Aorta (tissue), 5 donors: Measurements from ENCODE around the gene BHLHE23. TPM values are rescaled to one million over a fixed set of nuclear protein-coding genes. Genes with fewer than 3 reads are reported as not detected.

Source experiments
- ATAC-seq: fragments of 200-7000 bp; cut with Tn5 transposase; one replicate; pipeline ENCODE4 v1.9.1; 2022; ENCODE audit warnings: moderate library complexity; ENCODE audit not compliant: low FRiP score
- DNase-seq, 2 donors: peaks; one replicate each; pipeline ENCODE4 v3.0.0-alpha.2; 2020
- H3K27ac ChIP-seq, 2 donors: one replicate each; pipeline ENCODE4 v1.5.1; 2013; ENCODE audit warnings: low read length in 2 of 2, mild to moderate bottlenecking in 2 of 2, moderate library complexity in 2 of 2, control low read depth in 1 of 2, inconsistent platforms in 1 of 2, low read depth in 1 of 2
- H3K27me3 ChIP-seq, 2 donors: one replicate each; pipeline ENCODE4 v1.6.1; 2013; ENCODE audit warnings: control low read depth in 1 of 2, low read length in 1 of 2, mild to moderate bottlenecking in 1 of 2, moderate library complexity in 1 of 2; ENCODE audit not compliant: insufficient read depth in 2 of 2, control insufficient read depth in 1 of 2
- H3K36me3 ChIP-seq, 2 donors: one replicate each; pipeline ENCODE4 v1.6.1; 2013; ENCODE audit warnings: control low read depth in 1 of 2, low read length in 1 of 2, mild to moderate bottlenecking in 1 of 2; ENCODE audit not compliant: insufficient read depth in 2 of 2, control insufficient read depth in 1 of 2
- H3K4me1 ChIP-seq, 2 donors: one replicate each; pipeline ENCODE4 v1.6.1; 2013; ENCODE audit warnings: low read length in 2 of 2, control low read depth in 1 of 2, mild to moderate bottlenecking in 1 of 2, moderate library complexity in 1 of 2; ENCODE audit not compliant: insufficient read depth in 2 of 2, control insufficient read depth in 1 of 2
- H3K4me3 ChIP-seq, 2 donors: one replicate each; pipeline ENCODE4 v1.5.1; 2013; ENCODE audit warnings: low read length in 2 of 2, control low read depth in 1 of 2, mild to moderate bottlenecking in 1 of 2
- H3K9me3 ChIP-seq: one replicate; pipeline ENCODE4 v1.6.1; 2013; ENCODE audit warnings: mild to moderate bottlenecking, low read length; ENCODE audit not compliant: control insufficient read depth
- WGBS, 2 donors: extraction: QIAGEN DNeasy Blood & Tissue Kit; methylation state at CpG; one replicate each; pipeline ENCODE4 v1.1.7; 2013; 5-methylcytosine and 5-hydroxymethylcytosine counted together
- intact Hi-C, 2 donors: fragments of 100-400 bp; cut with DNase I; formaldehyde crosslinking; loops; one replicate each; pipeline versions ENCODE4 v1.14.2 to v1.15.0; 2022
- polyA plus RNA-seq, 2 donors: library from polyadenylated mRNA; stranded (reverse); fragments of 200-250 nt; gene quantifications; one replicate each; pipeline ENCODE4 v1.2.3, GENCODE V29; 2013
- total RNA-seq, 2 donors: library from RNA; stranded (reverse); fragmentation: NEBNext Ultra II Directional; extraction: Animal tissue kit (Norgen Biotek cat#: 25700); gene quantifications; one replicate each; pipeline ENCODE4 v1.2.1, GENCODE V29; 2021
- donor health status: healthy with polysubstance abuse.
- donor health status: Bipolar disorder and iron deficiency.
- donor health status: DM: no; HTN: no; CAD: no.
- donor health status: DM: no; HTN: no; CAD: no.
- donor health status: DM: yes; HTN: yes; CAD: no.

BHLHE23 gene
- total and polyA plus RNA-seq, 4 donors: not detected

GRCh38 chr20:62985444-62985778 is 21.4 kb downstream of the BHLHE23 start:
- DNase-seq (no peak), ATAC-seq (no peak)
- H3K27ac ChIP-seq: no peak overlapping the region
- no peak overlapping the region for H3K4me3 ChIP-seq
- H3K4me1 ChIP-seq: no peaks in the 10 kb centered on the region
- 30 to 38% methylated on average over 14 of the region's 14 CpGs for WGBS, 2 donors
- no peaks in the 10 kb centered on the region for H3K27me3 ChIP-seq
- H3K9me3 ChIP-seq: no peaks in the 10 kb centered on the region
- intact Hi-C loops: no loop called here
- no peaks in the 10 kb centered on the region for H3K36me3 ChIP-seq

- no peaks in the 10 kb centered on the region for H3K27me3 ChIP-seq
- 84 to 88% methylated on average over 18 of the region's 18 CpGs for WGBS, 2 donors
Measured at GRCh38 chr20:62984666-62985443, 21.9 kb downstream of the BHLHE23 start.

GRCh38 chr20:62983210-62983609 is 23.6 kb downstream of the BHLHE23 start:
- Histone ChIP-seq H3K27ac (no peak overlapping the region), H3K9me3 (no peaks in the 10 kb centered on the region), H3K4me1 (no peaks in the 10 kb centered on the region), H3K27me3 (no peaks in the 10 kb centered on the region), H3K4me3 (no peak overlapping the region), H3K36me3 (no peaks in the 10 kb centered on the region)
- intact Hi-C loops: no loop called here
- ATAC-seq (no peak), DNase-seq (no peak)
- WGBS, 2 donors: 88 to 91% methylated on average over 6 of the region's 6 CpGs

More at GRCh38 chr20:62984666-62985443, 21.9 kb downstream of the BHLHE23 start:
- ATAC-seq (no peak), DNase-seq (no peak)
- intact Hi-C loops: no loop called here
- H3K4me3 ChIP-seq: no peak overlapping the region
- H3K9me3 ChIP-seq: no peaks in the 10 kb centered on the region
- no peaks in the 10 kb centered on the region for H3K36me3 ChIP-seq
- no peaks in the 10 kb centered on the region for H3K4me1 ChIP-seq
- no peak overlapping the region for H3K27ac ChIP-seq

DNA sequence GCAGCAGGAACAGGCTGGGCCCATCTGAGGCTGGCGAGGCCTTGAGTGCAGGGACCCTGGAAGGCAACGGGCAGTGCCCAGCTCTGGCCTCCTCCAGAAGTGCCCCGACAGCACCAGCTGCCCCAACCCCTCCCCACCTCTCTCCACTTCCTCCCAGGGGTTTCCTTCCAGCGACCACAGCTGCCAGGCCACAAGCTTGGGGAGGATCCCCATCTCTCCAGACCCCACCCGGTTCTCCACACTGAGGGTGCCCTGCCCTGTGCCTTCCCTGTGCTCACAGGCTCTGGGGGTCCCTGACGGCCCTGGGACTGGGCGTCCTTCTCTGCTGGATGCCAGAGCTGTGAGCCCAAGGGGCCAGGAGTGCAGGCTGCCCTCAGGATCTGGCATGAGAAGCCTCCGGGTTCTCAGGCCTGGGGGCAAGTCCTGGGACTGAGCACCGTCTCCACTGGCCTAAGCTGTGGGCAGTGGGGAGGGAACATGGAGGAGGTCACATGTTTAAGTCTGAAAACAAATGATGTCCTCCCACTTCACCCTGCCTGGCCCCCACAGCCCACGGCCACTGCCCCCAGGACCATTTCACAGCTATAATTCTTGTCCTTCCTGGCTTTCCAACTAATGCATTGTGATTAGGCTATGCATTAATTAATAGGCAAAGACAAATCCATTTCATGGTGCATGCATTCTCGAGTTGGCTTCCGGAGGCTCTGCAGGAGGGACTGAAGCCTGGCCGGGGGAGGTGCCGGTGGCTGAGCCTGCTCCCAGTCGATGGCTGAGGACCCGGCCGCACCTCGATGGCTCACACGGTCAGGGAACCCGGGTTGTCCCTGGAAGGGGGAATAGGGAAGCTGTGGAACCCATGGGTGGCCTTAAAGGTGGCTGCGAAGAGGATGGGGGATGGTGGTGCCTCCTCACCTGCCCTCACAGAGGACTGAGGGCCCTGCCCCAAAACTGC is 24.4 kb downstream of the BHLHE23 start:
- Histone ChIP-seq H3K27me3 (no peaks in the 10 kb centered on the region), H3K4me1 (no peaks in the 10 kb centered on the region), H3K4me3 (no peak overlapping the region), H3K36me3 (no peaks in the 10 kb centered on the region), H3K27ac (no peak overlapping the region), H3K9me3 (no peaks in the 10 kb centered on the region)
- DNase-seq (no peak), ATAC-seq (no peak)
- 66 to 68% methylated on average over 19 to 21 of the region's 21 CpGs for WGBS, 2 donors
- intact Hi-C loops: no loop called here

DNA sequence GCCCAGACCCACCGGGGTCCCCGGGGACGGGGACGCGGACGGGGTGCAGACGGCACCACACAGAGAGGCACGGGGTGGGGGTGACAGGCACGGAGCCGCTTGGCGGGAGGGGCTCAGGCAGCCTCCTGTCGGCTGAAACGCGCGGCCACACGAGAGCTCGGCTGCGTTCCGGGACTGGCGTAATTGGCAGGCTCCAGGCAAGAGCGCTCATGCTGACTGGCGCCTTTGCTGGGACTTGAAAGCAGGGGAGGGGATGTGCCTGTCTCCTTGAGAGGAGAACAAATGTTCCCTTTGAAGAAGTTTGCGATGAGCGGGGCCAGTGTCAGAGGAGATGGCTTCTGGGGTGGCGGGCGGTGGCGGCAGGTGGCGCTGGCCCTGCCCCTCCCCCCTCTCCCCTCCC is 25.8 kb downstream of the BHLHE23 start:
- WGBS, 2 donors: 12 to 14% methylated on average over 19 to 28 of the region's 28 CpGs
- no peak overlapping the region for H3K4me3 ChIP-seq
- H3K9me3 ChIP-seq: no peaks in the 10 kb centered on the region
- H3K27ac ChIP-seq: no peak overlapping the region
- intact Hi-C loops: no loop called here
- ATAC-seq: no peak
- no peaks in the 10 kb centered on the region for H3K27me3 ChIP-seq
- no peaks in the 10 kb centered on the region for H3K36me3 ChIP-seq
- H3K4me1 ChIP-seq: no peaks in the 10 kb centered on the region
- no peak for DNase-seq

- no peak for DNase-seq
- 48 to 49% methylated on average over 19 of the region's 19 CpGs for WGBS, 2 donors
- ATAC-seq: no peak
- H3K27ac ChIP-seq: no peak overlapping the region
- no peaks in the 10 kb centered on the region for H3K27me3 ChIP-seq
- H3K4me3 ChIP-seq: no peak overlapping the region
- no peaks in the 10 kb centered on the region for H3K4me1 ChIP-seq
- H3K9me3 ChIP-seq: no peaks in the 10 kb centered on the region
- no peaks in the 10 kb centered on the region for H3K36me3 ChIP-seq
- intact Hi-C loops: no loop called here
Measured at GRCh38 chr20:62980380-62980960, 26.3 kb downstream of the BHLHE23 start.

DNA sequence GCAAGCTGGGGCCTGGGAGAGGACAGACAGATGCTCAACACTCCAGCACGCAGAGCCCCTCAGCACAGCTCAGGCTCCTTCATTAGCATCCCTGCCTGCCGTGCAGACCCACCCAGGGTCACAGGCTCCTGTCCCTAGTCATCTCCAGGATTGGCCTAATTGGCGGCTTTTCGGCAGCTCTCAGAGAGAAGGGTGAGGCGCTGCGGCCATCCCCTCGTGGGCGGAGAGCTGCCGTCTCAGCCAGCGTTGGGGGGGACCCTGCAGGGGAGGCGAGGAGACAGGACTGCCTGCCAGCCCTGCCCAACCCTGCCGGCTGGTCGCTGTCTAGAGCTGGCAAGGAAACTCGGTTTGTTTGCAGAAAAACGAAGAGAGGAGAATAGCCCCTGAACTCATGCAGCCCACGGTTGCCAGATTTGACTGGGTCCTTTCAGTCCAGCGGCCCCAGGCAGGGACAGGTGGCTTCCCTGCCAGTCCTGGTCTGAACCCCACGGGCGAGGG is 26.8 kb downstream of the BHLHE23 start:
- Histone ChIP-seq H3K9me3 (no peaks in the 10 kb centered on the region), H3K27ac (no peak overlapping the region), H3K36me3 (no peaks in the 10 kb centered on the region), H3K27me3 (no peaks in the 10 kb centered on the region), H3K4me1 (no peaks in the 10 kb centered on the region), H3K4me3 (no peak overlapping the region)
- no peak for DNase-seq
- intact Hi-C loops: no loop called here
- no peak for ATAC-seq
- WGBS, 2 donors: 14 to 15% methylated on average over 19 of the region's 19 CpGs

GRCh38 chr20:62979310-62979709 is 27.5 kb downstream of the BHLHE23 start:
- Histone ChIP-seq H3K4me1 (no peaks in the 10 kb centered on the region), H3K27me3 (no peaks in the 10 kb centered on the region), H3K36me3 (no peaks in the 10 kb centered on the region), H3K27ac (no peak overlapping the region), H3K9me3 (no peaks in the 10 kb centered on the region), H3K4me3 (no peak overlapping the region)
- DNase-seq (no peak), ATAC-seq (no peak)
- 76 to 81% methylated on average over 14 of the region's 14 CpGs for WGBS, 2 donors
- intact Hi-C loops: no loop called here
